K562 (cell line): ENCODE data around the gene M6PR. TPM values are rescaled to one million over a fixed set of nuclear protein-coding genes. Genes with fewer than 3 reads are reported as not detected.

Experiments
- ATAC-seq: fragments of 200-7000 bp; cut with Tn5 transposase; 3 replicates; pipeline ENCODE4 v1.9.1; 2020; ENCODE audit warnings: moderate library complexity
- BruUV-seq: library from RNA; stranded (reverse); fragments of 400-500 nt; replicated peaks from 2 replicates; lab custom pipeline; 2021; lab: Mats Ljungman, UMichigan
- CTCF ChIA-PET: fragments of 300-600 bp; formaldehyde crosslinking; extraction: SDS; loops from one replicate; lab custom pipeline; 2021; ENCODE audit warnings: low intra/inter-chr PET ratio; lab: Yijun Ruan, JAX
- POLR2A ChIA-PET: fragments of 300-600, 350-650 bp; sonication (Branson Sonifier 250); formaldehyde crosslinking; extraction: SDS; loops from one replicate; lab custom pipeline; 2021; ENCODE audit warnings: antibody characterized with exemption, inconsistent platforms; lab: Yijun Ruan, JAX
- DNase-seq, 4 experiments: peaks; one replicate each; pipeline versions ENCODE4 v3.0.0 to v3.0.0-alpha.2; 2011 to 2018; ENCODE audit warnings: low spot score in 3 of 4, mixed read lengths in 3 of 4; ENCODE audit errors: extremely low read depth in 1 of 4
- FAIRE-seq: peaks from 2 replicates; lab custom pipeline; 2011; peaks lifted over from hg19 to GRCh38; lab: Jason Lieb, UNC
- H2AFZ ChIP-seq: 2 replicates; pipeline ENCODE4 v1.6.0; 2011; ENCODE audit warnings: low read depth, low read length, control low read depth, inconsistent platforms
- H3K27ac ChIP-seq: fragments of 200-600 bp; 3 replicates; pipeline ENCODE4 v1.8.0; 2011; ENCODE audit warnings: low read depth, mild to moderate bottlenecking, control low read depth, inconsistent platforms, low read length, moderate library complexity, mixed read lengths; ENCODE audit errors: extremely low read depth
- H3K27me3 ChIP-seq, 2 experiments: fragments of 300-600 bp in 1 of 2; 2 replicates in 1 of 2; 3 replicates in 1 of 2; pipeline versions ENCODE4 v1.6.0 to v1.8.0; 2011; ENCODE audit warnings: inconsistent platforms in 2 of 2, low read length in 2 of 2, mild to moderate bottlenecking in 1 of 2, mixed read lengths in 1 of 2, moderate library complexity in 1 of 2; ENCODE audit not compliant: control insufficient read depth in 2 of 2, insufficient read depth in 2 of 2
- H3K36me3 ChIP-seq: fragments of 300-600 bp; 3 replicates; pipeline ENCODE4 v1.8.0; 2011; ENCODE audit warnings: mild to moderate bottlenecking, low read length, inconsistent platforms; ENCODE audit not compliant: control insufficient read depth, insufficient read depth
- H3K4me1 ChIP-seq, 2 experiments: fragments of 200-600 bp in 1 of 2; replicated peaks in 1 of 2; 2 replicates in 1 of 2; 3 replicates in 1 of 2; pipeline versions ENCODE4 v1.5.1 to v1.8.0; 2011; ENCODE audit warnings: inconsistent platforms in 2 of 2, low read length in 2 of 2, mild to moderate bottlenecking in 1 of 2, mixed read lengths in 1 of 2, moderate library complexity in 1 of 2; ENCODE audit not compliant: control insufficient read depth in 2 of 2, insufficient read depth in 2 of 2
- H3K4me2 ChIP-seq: 2 replicates; pipeline ENCODE4 v1.6.1; 2011; ENCODE audit warnings: low read length, control low read depth, inconsistent platforms, mixed read lengths; ENCODE audit not compliant: insufficient read depth
- H3K4me3 ChIP-seq: fragments of 200-600 bp; sonication (generic), shearing (Covaris generic); 2 replicates; pipeline ENCODE4 v1.5.1; 2016; ENCODE audit warnings: control low read depth, inconsistent platforms
- H3K79me2 ChIP-seq: fragments of 200-600 bp; 3 replicates; pipeline ENCODE4 v1.8.0; 2011; ENCODE audit warnings: low read length, inconsistent platforms; ENCODE audit not compliant: control insufficient read depth, insufficient read depth
- H3K9ac ChIP-seq, 2 experiments: 2 replicates each; pipeline versions ENCODE4 v1.6.0 to v1.6.1; 2011; ENCODE audit warnings: low read depth in 2 of 2, low read length in 2 of 2, control low read depth in 1 of 2, inconsistent platforms in 1 of 2, mild to moderate bottlenecking in 1 of 2, mixed read lengths in 1 of 2; ENCODE audit not compliant: insufficient read depth in 1 of 2
- H3K9me1 ChIP-seq: one replicate; pipeline ENCODE4 v1.6.0; 2011; ENCODE audit warnings: inconsistent platforms, mild to moderate bottlenecking, low read length, moderate library complexity; ENCODE audit not compliant: control insufficient read depth, insufficient read depth
- H3K9me3 ChIP-seq: replicated peaks from 2 replicates; pipeline ENCODE4 v1.5.1; 2011; ENCODE audit warnings: low read depth, low read length, inconsistent platforms; ENCODE audit not compliant: control insufficient read depth, insufficient read depth
- H4K20me1 ChIP-seq: replicated peaks from 2 replicates; pipeline ENCODE4 v1.6.1; 2011; ENCODE audit warnings: low read length, inconsistent platforms, mixed read lengths; ENCODE audit not compliant: control insufficient read depth, insufficient read depth
- HOXB6 ChIP-seq: fragments of 250-450 bp; sonication (Bioruptor Pico); IDR thresholded peaks from 2 replicates; pipeline ENCODE4 v1.5.1; 2022; ENCODE audit warnings: mild to moderate bottlenecking, borderline replicate concordance
- PHB ChIP-seq: fragments of 250-450 bp; sonication (Bioruptor Pico); IDR thresholded peaks from 2 replicates; pipeline ENCODE4 v1.5.0; 2021
- PHF8 ChIP-seq: fragments of 200-600 bp; sonication (generic); IDR thresholded peaks from 2 replicates; pipeline ENCODE4 v1.6.1; 2012; ENCODE audit warnings: mixed run types, mild to moderate bottlenecking, inconsistent platforms, low read length, moderate library complexity, borderline replicate concordance
- POLR2G ChIP-seq: fragments of 200-400 bp; formaldehyde crosslinking; IDR thresholded peaks from 2 replicates; pipeline ENCODE4 v1.6.1; 2017; ENCODE audit warnings: low read depth, mild to moderate bottlenecking, antibody characterized with exemption, low read length, moderate library complexity
- POLR3A ChIP-seq: IDR thresholded peaks from 2 replicates; pipeline ENCODE4 v1.6.1; 2011; ENCODE audit warnings: borderline replicate concordance, mild to moderate bottlenecking, moderate library complexity; ENCODE audit not compliant: insufficient read length, insufficient read depth; ENCODE audit errors: extremely low read depth
- PURB ChIP-seq: sonication (generic); formaldehyde crosslinking; IDR thresholded peaks from 2 replicates; pipeline ENCODE4 v1.9.0; 2021; ENCODE audit warnings: low read depth, mild to moderate bottlenecking, missing genetic modification reagents
- RFX1 ChIP-seq: fragments of 450-650 bp; IDR thresholded peaks from 2 replicates; pipeline ENCODE4 v1.6.1; 2016; ENCODE audit warnings: mild to moderate bottlenecking, moderate library complexity
- ZBED1 ChIP-seq: IDR thresholded peaks from 2 replicates; pipeline ENCODE4 v1.6.1; 2014
- WGBS: fragments of 100-300 bp; shearing (Covaris generic); methylation state at CpG from one replicate; pipeline ENCODE4 v1.1.6; 2016; ENCODE audit warnings: low coverage, mixed read lengths; ENCODE audit not compliant: insufficient coverage; ENCODE audit errors: missing lambda C conversion rate; 5-methylcytosine and 5-hydroxymethylcytosine counted together
- in situ Hi-C: fragments of 300-500 bp; cut with MboI; formaldehyde crosslinking; loops from 4 replicates; pipeline ENCODE4 v1.15.0; 2018; ENCODE audit warnings: inconsistent platforms, mixed read lengths
- intact Hi-C: fragments of 100-400 bp; cut with micrococcal nuclease; formaldehyde crosslinking; loops from 2 replicates; pipeline ENCODE4 v1.14.2; 2022
- polyA plus RNA-seq, 8 experiments: library from polyadenylated mRNA; depleted of rRNA in 4 of 8; stranded (reverse) in 5 of 8; unstranded in 3 of 8; fragments of >200 nt; fragmentation: Nextera tagmentation in 2 of 8; fragmentation: Illumina TruSeq in 1 of 8; extraction: Ambion mirVana in 2 of 8; extraction: Trizol in 1 of 8; gene quantifications; 2 replicates each; pipeline versions ENCODE4 v1.2.1 to v1.2.3, GENCODE V29; 2011 to 2014; ENCODE audit warnings: inconsistent platforms in 1 of 8, missing spikeins in 1 of 8
- total RNA-seq, 7 experiments: library from RNA; depleted of rRNA in 6 of 7; stranded (reverse); fragments of >200 nt in 6 of 7; fragmentation: Illumina TruSeq in 2 of 7; extraction: Trizol in 2 of 7; gene quantifications; 2 replicates each; pipeline versions ENCODE4 v1.2.1 to v1.2.3, GENCODE V29; 2011 to 2021; ENCODE audit warnings: low replicate concordance in 1 of 7
- TF ChIP-seq, protein P1 (sequence below), 3 experiments: IDR thresholded peaks in 2 of 3; conservative IDR thresholded peaks in 1 of 3; 2 replicates each; pipeline ENCODE4 v1.5.1; 2011 to 2012; ENCODE audit warnings: low read length in 3 of 3, mild to moderate bottlenecking in 3 of 3, control low read depth in 2 of 3, improper control_type of control experiment in 1 of 3, inconsistent platforms in 1 of 3, low read depth in 1 of 3, mixed read lengths in 1 of 3, moderate library complexity in 1 of 3; ENCODE audit not compliant: insufficient read depth in 2 of 3
- TF ChIP-seq, protein P2 (sequence below): fragments of 450-650 bp; IDR thresholded peaks from 2 replicates; pipeline ENCODE4 v1.6.1; 2016; ENCODE audit warnings: borderline replicate concordance

The M6PR gene
- total and polyA plus RNA-seq, 9 of the 15 experiments (the other 6 are each of a cell fraction or from before 2014, with no cell fraction given), result 78.6 to 159 (median 112) TPM

DNA sequence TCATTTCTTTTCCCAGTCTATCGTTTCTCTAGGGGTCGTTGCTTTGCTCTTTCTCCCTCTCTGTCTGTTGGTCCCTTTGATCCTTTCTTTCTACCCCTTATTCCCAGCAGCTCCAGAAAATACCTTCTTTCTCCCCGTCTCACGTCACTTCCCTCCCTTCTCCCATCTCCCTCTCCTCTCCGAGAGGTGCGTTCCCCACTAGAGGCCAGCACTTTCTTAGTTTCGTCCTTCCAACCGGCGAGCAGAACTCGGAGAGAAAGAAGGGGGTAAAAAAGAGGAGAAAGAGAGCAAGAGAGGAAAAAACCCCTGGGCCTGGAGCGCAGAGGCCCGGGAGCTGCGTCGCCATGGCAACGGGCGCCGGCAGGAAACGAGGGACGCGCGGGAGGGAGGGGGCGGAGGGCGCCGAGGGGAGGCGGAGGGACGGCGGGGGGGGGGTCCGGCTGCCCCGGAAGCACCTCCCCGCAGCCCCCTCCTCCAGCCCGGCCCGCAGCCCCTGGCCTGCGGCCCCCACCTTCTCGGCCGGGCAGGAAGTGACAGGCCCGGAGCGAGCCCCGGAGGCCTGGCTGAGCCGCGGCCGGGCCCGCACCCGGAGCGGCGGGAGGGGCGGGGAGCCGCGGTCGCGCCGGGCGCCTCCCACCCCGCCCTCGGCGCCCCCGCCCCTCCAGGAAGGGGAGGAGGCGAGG, 35.3 kb downstream of the M6PR start, which contains the start of gene PHC1 (continued):
- TF ChIP-seq POLR2G (peak; percentile 36), RFX1 (peak; percentile 96)
- TF ChIP-seq, protein P1, sequence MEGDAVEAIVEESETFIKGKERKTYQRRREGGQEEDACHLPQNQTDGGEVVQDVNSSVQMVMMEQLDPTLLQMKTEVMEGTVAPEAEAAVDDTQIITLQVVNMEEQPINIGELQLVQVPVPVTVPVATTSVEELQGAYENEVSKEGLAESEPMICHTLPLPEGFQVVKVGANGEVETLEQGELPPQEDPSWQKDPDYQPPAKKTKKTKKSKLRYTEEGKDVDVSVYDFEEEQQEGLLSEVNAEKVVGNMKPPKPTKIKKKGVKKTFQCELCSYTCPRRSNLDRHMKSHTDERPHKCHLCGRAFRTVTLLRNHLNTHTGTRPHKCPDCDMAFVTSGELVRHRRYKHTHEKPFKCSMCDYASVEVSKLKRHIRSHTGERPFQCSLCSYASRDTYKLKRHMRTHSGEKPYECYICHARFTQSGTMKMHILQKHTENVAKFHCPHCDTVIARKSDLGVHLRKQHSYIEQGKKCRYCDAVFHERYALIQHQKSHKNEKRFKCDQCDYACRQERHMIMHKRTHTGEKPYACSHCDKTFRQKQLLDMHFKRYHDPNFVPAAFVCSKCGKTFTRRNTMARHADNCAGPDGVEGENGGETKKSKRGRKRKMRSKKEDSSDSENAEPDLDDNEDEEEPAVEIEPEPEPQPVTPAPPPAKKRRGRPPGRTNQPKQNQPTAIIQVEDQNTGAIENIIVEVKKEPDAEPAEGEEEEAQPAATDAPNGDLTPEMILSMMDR (IDR thresholded peaks at IDR 0.05 in 2 of 3, conservative IDR thresholded peaks at IDR 0.05 in 1 of 3; ENCODE audit: insufficient read depth in 2 of 3, low read depth in 1 of 3, low read length in 3 of 3), result peak; percentile 43 to 50 (median 44); a peak in 5 of 6 replicates
- TF ChIP-seq, all 486 proteins: peak for 34; not testable (repeated sequence) for 452

DNA sequence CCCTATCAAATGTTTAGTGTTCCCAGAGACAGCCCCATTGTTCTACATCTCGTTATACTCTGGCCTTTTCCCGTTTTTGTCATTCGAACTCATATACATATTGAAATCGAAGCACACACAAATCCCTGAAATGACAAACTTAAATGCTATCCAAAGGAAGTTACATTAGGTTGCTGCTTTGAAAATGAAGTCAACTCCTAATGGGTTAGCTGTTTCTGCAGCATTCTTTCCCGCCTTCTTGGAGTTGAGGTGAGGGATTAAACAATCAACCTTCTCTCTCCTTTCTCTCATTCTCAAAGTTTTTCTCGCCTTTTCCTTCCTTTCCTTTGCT, 35.8 kb downstream of the M6PR start:
- peak overlapping the region; percentile 57; the same call in 2 of the 3 replicates for H3K27ac ChIP-seq
- DNase-seq, result no peak
- no peak for FAIRE-seq
- in situ Hi-C loops, result no loop called here
- H3K79me2 ChIP-seq, result peaks cover 7% of the 10 kb centered on the region; the same call in 2 of the 3 replicates
- H3K27me3 ChIP-seq, result no peaks in the 10 kb centered on the region
- intact Hi-C loops, result no loop called here
- H3K4me3 ChIP-seq, result peak overlapping the region; percentile 55
- ChIA-PET CTCF (no interaction called here), POLR2A (interaction anchor here (0.6 kb wide), 1 partner anchor 23 kb away, joined by 3 read pairs; no protein-coding TSS in a partner anchor)
- H3K9me3 ChIP-seq, result no peaks in the 10 kb centered on the region
- H3K9me1 ChIP-seq, result no peaks in the 10 kb centered on the region
- ATAC-seq, result no peak
- H4K20me1 ChIP-seq, result no peaks in the 10 kb centered on the region
- peaks cover 6 to 23% of the 10 kb centered on the region in 2 experiments; a peak in 4 of 5 replicates for H3K4me1 ChIP-seq
- no peaks in the 10 kb centered on the region for H3K36me3 ChIP-seq
- TSS peak; percentile 76 for BruUV-seq
- WGBS, result 49% methylated on average over 6 of the region's 6 CpGs
- peak overlapping the region; percentile 66 to 68; a peak in 3 of 4 replicates for H3K9ac ChIP-seq
- H3K4me2 ChIP-seq, result peak overlapping the region; percentile 76
- H2AFZ ChIP-seq, result peak overlapping the region; percentile 98
- TF ChIP-seq PURB (CRISPR knock-in tag) (no peak), ZBED1 (no peak), PHB (CRISPR knock-in tag) (no peak), POLR3A (no peak), PHF8 (no peak), HOXB6 (CRISPR knock-in tag) (no peak)
- TF ChIP-seq, protein P2, sequence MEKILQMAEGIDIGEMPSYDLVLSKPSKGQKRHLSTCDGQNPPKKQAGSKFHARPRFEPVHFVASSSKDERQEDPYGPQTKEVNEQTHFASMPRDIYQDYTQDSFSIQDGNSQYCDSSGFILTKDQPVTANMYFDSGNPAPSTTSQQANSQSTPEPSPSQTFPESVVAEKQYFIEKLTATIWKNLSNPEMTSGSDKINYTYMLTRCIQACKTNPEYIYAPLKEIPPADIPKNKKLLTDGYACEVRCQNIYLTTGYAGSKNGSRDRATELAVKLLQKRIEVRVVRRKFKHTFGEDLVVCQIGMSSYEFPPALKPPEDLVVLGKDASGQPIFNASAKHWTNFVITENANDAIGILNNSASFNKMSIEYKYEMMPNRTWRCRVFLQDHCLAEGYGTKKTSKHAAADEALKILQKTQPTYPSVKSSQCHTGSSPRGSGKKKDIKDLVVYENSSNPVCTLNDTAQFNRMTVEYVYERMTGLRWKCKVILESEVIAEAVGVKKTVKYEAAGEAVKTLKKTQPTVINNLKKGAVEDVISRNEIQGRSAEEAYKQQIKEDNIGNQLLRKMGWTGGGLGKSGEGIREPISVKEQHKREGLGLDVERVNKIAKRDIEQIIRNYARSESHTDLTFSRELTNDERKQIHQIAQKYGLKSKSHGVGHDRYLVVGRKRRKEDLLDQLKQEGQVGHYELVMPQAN, result 0 out of 2 replicates have a peak, but pooled peaks have one; percentile 43
- TF ChIP-seq, all 486 proteins: peak for 1
